ENCODE data around the gene PHLDB1. TPM values are rescaled to one million over a fixed set of nuclear protein-coding genes. Genes with fewer than 3 reads are reported as not detected.

Gene PHLDB1
- total and polyA plus RNA-seq, 2 of the 8 experiments (the other 6 are each of a cell fraction or from before 2014, with no cell fraction given): 53.9 to 74.8 TPM

GRCh38 chr11:118645066-118645715 is 37.8 kb downstream of the PHLDB1 start:
- no peak overlapping the region for H3K4me2 ChIP-seq (ENCODE audit: insufficient read depth in 1 of 2, low read depth in 2 of 2, low read length in 2 of 2)
- H2BK15ac ChIP-seq (ENCODE audit: low read length): no peak overlapping the region
- no peak overlapping the region for H3K18ac ChIP-seq (ENCODE audit: extremely low read depth, low read length)
- H3K79me2 ChIP-seq (ENCODE audit: control insufficient read depth in 1 of 2, insufficient read depth in 2 of 2, low read length in 2 of 2): no peaks in the 10 kb centered on the region
- peaks cover 3% of the 10 kb centered on the region; the same call in 1 of the 2 replicates for H3K79me1 ChIP-seq (ENCODE audit: low read depth, low read length)
- DNase-seq (ENCODE audit: low read depth in 1 of 2, low spot score in 2 of 2) (no peak), FAIRE-seq (no peak)
- no peak overlapping the region for H4K91ac ChIP-seq (replicated peaks; ENCODE audit: insufficient read length, low read length)
- ChIA-PET CTCF (ENCODE audit: partially characterized antibody) (interaction anchor here (0.7 to 19.1 kb wide), 6 partner anchors 9 to 45 kb away, joined by 3 to 435 read pairs (median 8); partner anchors contain the start of gene PHLDB1), POLR2A (ENCODE audit: partially characterized antibody) (interaction anchor here (7.7 to 25.8 kb wide), 3 partner anchors 10 to 30 kb away, joined by 71 to 574 read pairs (median 271); partner anchors contain the start of gene PHLDB1)
- H3K36me3 ChIP-seq (ENCODE audit: control insufficient read depth in 2 of 4, insufficient read depth in 4 of 4, low read length in 3 of 4): peaks cover 20 to 69% (median 53%) of the 10 kb centered on the region in 4 experiments
- H4K5ac ChIP-seq (ENCODE audit: insufficient read length, low read depth, low read length): no peak overlapping the region
- H3K9me3 ChIP-seq (ENCODE audit: insufficient read depth in 2 of 2, low read depth in 1 of 2, low read length in 1 of 2): no peaks in the 10 kb centered on the region
- no peak overlapping the region for H3K23ac ChIP-seq (ENCODE audit: insufficient read length)
- no peak overlapping the region for H3K14ac ChIP-seq (ENCODE audit: insufficient read length)
- no peak overlapping the region for H3K9ac ChIP-seq (replicated peaks in 1 of 4; ENCODE audit: extremely low read depth in 1 of 4, low read depth in 3 of 4, low read length in 3 of 4)
- H3K4ac ChIP-seq (replicated peaks; ENCODE audit: insufficient read length, low read depth, low read length): no peak overlapping the region
- H2BK20ac ChIP-seq (ENCODE audit: low read length): no peak overlapping the region
- H3K27ac ChIP-seq (ENCODE audit: low read depth, low read length): no peak overlapping the region
- H3K4me3 ChIP-seq (ENCODE audit: extremely low read depth in 1 of 4, insufficient read depth in 2 of 4, low read depth in 3 of 4, low read length in 4 of 4): no peak overlapping the region
- no peak overlapping the region for H2BK120ac ChIP-seq (replicated peaks; ENCODE audit: low read depth, low read length)
- peaks cover 0 to 9% of the 10 kb centered on the region in 2 experiments for H4K20me1 ChIP-seq (replicated peaks in 1 of 2; ENCODE audit: control insufficient read depth in 1 of 2, insufficient read depth in 2 of 2, low read length in 2 of 2)
- no peak overlapping the region for H3K56ac ChIP-seq (replicated peaks; ENCODE audit: insufficient read length, low read depth, low read length)
- 91% methylated on average over 22 of the region's 24 CpGs; no CpG with 5 or more reads in 1 of the 2 experiments for WGBS, 2 experiments (ENCODE audit: extremely low coverage in 1 of 2, insufficient coverage in 1 of 2, insufficient read length in 1 of 2, insufficient replicate concordance in 2 of 2, low coverage in 1 of 2, low lambda C conversion rate in 2 of 2, missing lambda C conversion rate in 1 of 2)
- no peak overlapping the region for H2AK5ac ChIP-seq (ENCODE audit: low read depth, low read length)
- peak overlapping the region; percentile 60; the same call in 1 of the 2 replicates for H2BK5ac ChIP-seq (ENCODE audit: low read depth, low read length)
- H3K4me1 ChIP-seq (replicated peaks in 1 of 4; ENCODE audit: control insufficient read depth in 3 of 4, insufficient read depth in 4 of 4, low read length in 3 of 4): no peaks in the 10 kb centered on the region
- no peak overlapping the region for H2AFZ ChIP-seq (ENCODE audit: low read length)
- no peak for TF ChIP-seq BRCA1 (IDR thresholded peaks at IDR 0.05; ENCODE audit: low read depth, low read length)
- H4K8ac ChIP-seq (ENCODE audit: extremely low read depth, insufficient read depth, low read length): no peak overlapping the region
- no peak overlapping the region for H2BK12ac ChIP-seq (ENCODE audit: low read depth, low read length)
- no peaks in the 10 kb centered on the region for H3K23me2 ChIP-seq (ENCODE audit: low read depth, low read length)
- H3K27me3 ChIP-seq (replicated peaks in 1 of 4; ENCODE audit: control insufficient read depth in 3 of 4, extremely low read depth in 1 of 4, insufficient read depth in 3 of 4, low read length in 3 of 4): no peaks in the 10 kb centered on the region

All from H1 (cell line).